NOMO-1 treated with dmso at 0.1 percent for 144 hours (cell line): ENCODE results near the gene ZER1.
"Not testable (repeated sequence)": the region's sequence is repeated elsewhere in the genome, so short reads cannot be mapped to it uniquely, and the experiment has no call there.

Source experiments
- DNase-seq: peaks from one replicate; lab custom pipeline; 2025; ENCODE audit not compliant: unreplicated experiment; lab: John Stamatoyannopoulos, UW

ZER1 gene

GRCh38 chr9:128771745-128772519 lies at the start of gene ZER1:
TSS of gene ZER1 (minus strand) at chr9:128771927. CDS start at chr9:128755565, 16,362 bp downstream.
- DNase-seq, result peak; percentile 76

- DNase-seq, result no peak
Observed at GRCh38 chr9:128820665-128821583, 49.2 kb upstream of the ZER1 start.

GRCh38 chr9:128819716-128820664 lies 48.3 kb upstream of the ZER1 start:
- DNase-seq, result no peak

GRCh38 chr9:128818839-128819715 lies 47.4 kb upstream of the ZER1 start:
- DNase-seq, result no peak

- peak; percentile 91 for DNase-seq
Observed at GRCh38 chr9:128818099-128818838, 46.5 kb upstream of the ZER1 start, which contains the start of gene ENDOG. TSS of gene ENDOG (plus strand) at chr9:128818500. CDS start at chr9:128818685, 185 bp downstream.

- DNase-seq, result no peak
Observed at GRCh38 chr9:128810873-128811272, 39.1 kb upstream of the ZER1 start.

- no peak for DNase-seq
Observed at GRCh38 chr9:128809831-128810230, 38.1 kb upstream of the ZER1 start.

GRCh38 chr9:128809036-128809599 lies 37.4 kb upstream of the ZER1 start:
- DNase-seq, result no peak

GRCh38 chr9:128808543-128808942 lies 36.8 kb upstream of the ZER1 start:
- no peak for DNase-seq

- no peak for DNase-seq
Observed at GRCh38 chr9:128807827-128808226, 36.1 kb upstream of the ZER1 start.

- DNase-seq, result no peak
Observed at GRCh38 chr9:128805661-128806060, 33.9 kb upstream of the ZER1 start.

GRCh38 chr9:128802482-128802881 lies 30.8 kb upstream of the ZER1 start:
- DNase-seq, result no peak

- DNase-seq, result no peak
Observed at GRCh38 chr9:128800061-128800460, 28.3 kb upstream of the ZER1 start.

GRCh38 chr9:128798896-128799295 lies 27.2 kb upstream of the ZER1 start:
- DNase-seq, result no peak

GRCh38 chr9:128794961-128795360 lies 23.2 kb upstream of the ZER1 start:
- DNase-seq, result not testable (repeated sequence)

GRCh38 chr9:128792978-128793686 lies 21.4 kb upstream of the ZER1 start:
- no peak for DNase-seq

GRCh38 chr9:128792134-128792533 lies 20.4 kb upstream of the ZER1 start:
- no peak for DNase-seq

GRCh38 chr9:128790536-128790935 lies 18.8 kb upstream of the ZER1 start:
- DNase-seq, result no peak
